ENCODE results near the gene RLN3. TPM values are rescaled to one million over a fixed set of nuclear protein-coding genes. Genes with fewer than 3 reads are reported as not detected.
"Not testable (repeated sequence)": the region's sequence is repeated elsewhere in the genome, so short reads cannot be mapped to it uniquely, and the experiment has no call there.

Gene RLN3
- total and polyA plus RNA-seq, 10 of the 15 experiments (the other 5 are each of a cell fraction or from before 2014, with no cell fraction given): not detected

DNA sequence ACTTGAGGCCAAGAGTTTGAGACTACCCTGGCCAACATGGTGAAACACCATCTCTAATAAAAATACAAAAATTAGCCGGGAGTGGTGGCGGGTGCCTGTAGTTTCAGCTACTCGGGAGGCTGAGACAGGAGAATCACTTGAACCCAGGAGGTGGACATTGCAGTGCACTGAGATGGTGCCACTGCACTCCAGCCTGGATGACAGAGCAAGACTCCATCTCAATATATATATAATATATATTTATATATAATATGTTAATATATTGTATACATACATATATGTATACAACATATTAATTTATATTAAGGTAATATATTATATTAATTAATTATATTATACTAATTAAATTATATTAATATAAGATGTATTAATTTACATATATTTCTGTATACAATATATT, 8.2 kb upstream of the RLN3 start:
- WGBS (ENCODE audit: insufficient coverage, insufficient replicate concordance, low lambda C conversion rate, missing lambda C conversion rate): 69% methylated on average over 3 of the region's 3 CpGs
- ChIA-PET POLR2A (interaction anchor here (1.1 to 2.1 kb wide), 4 partner anchors 11 to 15 kb away, joined by 7 to 27 read pairs (median 10); partner anchors contain the start of genes IL27RA and RFX1), CTCF (interaction anchor here (0.8 to 2.9 kb wide), 9 partner anchors 7 to 139 kb away, joined by 3 to 21 read pairs (median 9); partner anchors contain the start of genes IL27RA and MISP3), RAD21 (ENCODE audit: unreplicated experiment) (interaction anchor here (0.7 to 2.7 kb wide), 5 partner anchors 10 to 67 kb away, joined by 3 to 21 read pairs (median 8); partner anchors contain the start of genes DCAF15, IL27RA and RFX1), SMC1A (ENCODE audit: uncharacterized antibody, unreplicated experiment) (interaction anchor here (0.9 to 3.1 kb wide), 9 partner anchors 8 to 139 kb away, joined by 3 to 33 read pairs (median 4); partner anchors contain the start of genes IL27RA, RFX1 and RLN3)
- DNase-seq (ENCODE audit: low read depth, low spot score); H3K27ac ChIP-seq (ENCODE audit: control insufficient read depth, insufficient read depth); H2AFZ ChIP-seq (ENCODE audit: control insufficient read depth, low read depth, low read length); H3K36me3 ChIP-seq (ENCODE audit: control insufficient read depth in 2 of 2, insufficient read depth in 2 of 2, low read length in 1 of 2); H3K27me3 ChIP-seq (replicated peaks in 1 of 2; ENCODE audit: control insufficient read depth in 2 of 2, insufficient read depth in 2 of 2, low read length in 1 of 2); ATAC-seq; FAIRE-seq; H3K9ac ChIP-seq (ENCODE audit: control insufficient read depth, insufficient read depth, low read length); H3K4me2 ChIP-seq (ENCODE audit: control insufficient read depth, insufficient read depth); H3K79me2 ChIP-seq (ENCODE audit: control insufficient read depth, insufficient read depth, low read length); BruUV-seq (replicated peaks); H3K4me3 ChIP-seq; intact Hi-C loops (cut with micrococcal nuclease; ENCODE audit: unreplicated experiment); H3K9me3 ChIP-seq (replicated peaks; ENCODE audit: control insufficient read depth, insufficient read depth, low read length); H4K20me1 ChIP-seq (ENCODE audit: control insufficient read depth, insufficient read depth): not testable (repeated sequence)
- in situ Hi-C loops (cut with MboI): loop anchor here (10.0 kb wide), 1 partner anchor 855 kb away; no protein-coding TSS in a partner anchor
- peaks cover 20% of the 10 kb centered on the region for H3K4me1 ChIP-seq (ENCODE audit: control insufficient read depth, insufficient read depth, low read length)

DNA sequence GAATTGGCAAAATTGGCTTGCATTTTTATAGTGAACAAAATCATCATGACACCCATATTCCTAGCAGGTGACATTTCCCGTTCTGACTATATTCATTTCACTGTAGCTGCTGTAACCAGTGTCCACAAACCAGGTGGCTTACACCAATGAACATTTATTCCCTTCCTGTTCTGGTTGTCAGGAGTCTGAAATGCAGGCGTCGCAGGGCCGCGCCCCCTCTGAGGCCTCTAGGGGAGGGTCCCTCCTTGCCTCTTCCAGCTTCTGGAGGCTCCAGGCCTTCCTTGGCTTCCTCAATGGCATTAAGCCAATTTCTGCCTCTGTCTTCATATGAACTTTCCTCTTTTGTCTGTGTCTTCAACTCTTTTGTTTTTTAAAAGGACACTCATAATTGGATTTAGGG, 6.5 kb upstream of the RLN3 start:
- ChIA-PET SMC1A (ENCODE audit: uncharacterized antibody, unreplicated experiment) (interaction anchor here (0.8 to 2.3 kb wide), 5 partner anchors 10 to 23 kb away, joined by 3 to 8 read pairs (median 6); partner anchors contain the start of gene IL27RA), RAD21 (ENCODE audit: unreplicated experiment) (interaction anchor here (1.2 kb wide), 1 partner anchor 10 kb away, joined by 5 read pairs; the partner anchor contains the start of gene IL27RA), POLR2A (interaction anchor here (0.8 to 2.0 kb wide), 5 partner anchors 10 to 115 kb away, joined by 3 to 11 read pairs (median 5); partner anchors contain the start of genes IL27RA and RFX1), CTCF (interaction anchor here (1.1 to 2.2 kb wide), 5 partner anchors 10 to 51 kb away, joined by 3 to 14 read pairs (median 5); partner anchors contain the start of genes IL27RA, MISP3 and RFX1)
- intact Hi-C loops (cut with micrococcal nuclease; ENCODE audit: unreplicated experiment) (no loop called here), in situ Hi-C loops (cut with MboI) (no loop called here)
- Histone ChIP-seq H3K27ac (ENCODE audit: control insufficient read depth, insufficient read depth) (no peak overlapping the region), H3K4me1 (ENCODE audit: control insufficient read depth, insufficient read depth, low read length) (peaks cover 9% of the 10 kb centered on the region; the same call in 1 of the 2 replicates), H4K20me1 (ENCODE audit: control insufficient read depth, insufficient read depth) (no peaks in the 10 kb centered on the region), H3K36me3 (ENCODE audit: control insufficient read depth in 2 of 2, insufficient read depth in 2 of 2, low read length in 1 of 2) (no peaks in the 10 kb centered on the region), H3K27me3 (replicated peaks in 1 of 2; ENCODE audit: control insufficient read depth in 2 of 2, insufficient read depth in 2 of 2, low read length in 1 of 2) (no peaks in the 10 kb centered on the region), H2AFZ (ENCODE audit: control insufficient read depth, low read depth, low read length) (no peak overlapping the region), H3K9me3 (replicated peaks; ENCODE audit: control insufficient read depth, insufficient read depth, low read length) (no peaks in the 10 kb centered on the region), H3K4me3 (no peak overlapping the region), H3K4me2 (ENCODE audit: control insufficient read depth, insufficient read depth) (no peak overlapping the region), H3K9ac (ENCODE audit: control insufficient read depth, insufficient read depth, low read length) (no peak overlapping the region), H3K79me2 (ENCODE audit: control insufficient read depth, insufficient read depth, low read length) (no peaks in the 10 kb centered on the region)
- TF ChIP-seq LARP7 (IDR thresholded peaks at IDR 0.05) (no peak), GABPA (IDR thresholded peaks at IDR 0.05; ENCODE audit: low read depth) (no peak), TCF3 (IDR thresholded peaks at IDR 0.05; ENCODE audit: borderline replicate concordance, insufficient read depth, low read depth, low read length) (no peak), SREBF2 (IDR thresholded peaks at IDR 0.05; ENCODE audit: low read length) (no peak), SUPT20H (IDR thresholded peaks at IDR 0.05; ENCODE audit: borderline replicate concordance, control insufficient read depth, low read depth, low read length) (no peak), CREM (IDR thresholded peaks at IDR 0.05; ENCODE audit: low read depth) (no peak), ZNF622 (IDR thresholded peaks at IDR 0.05) (no peak), RUNX3 (IDR thresholded peaks at IDR 0.05; ENCODE audit: low read length) (no peak), ETV6 (conservative IDR thresholded peaks at IDR 0.05 in 1 of 2, IDR thresholded peaks at IDR 0.05 in 1 of 2; ENCODE audit: borderline replicate concordance in 1 of 2, low read depth in 1 of 2) (no peak), BRCA1 (IDR thresholded peaks at IDR 0.05; ENCODE audit: low read depth, low read length) (no peak), POU2F2 (IDR thresholded peaks at IDR 0.05; ENCODE audit: borderline replicate concordance, low read depth, low read length) (no peak), SREBF1 (IDR thresholded peaks at IDR 0.05; ENCODE audit: low read length) (no peak), NFYB (IDR thresholded peaks at IDR 0.05; ENCODE audit: insufficient read depth, low read depth, low read length) (no peak), TCF7 (IDR thresholded peaks at IDR 0.05; ENCODE audit: borderline replicate concordance) (no peak)
- ATAC-seq: no peak
- FAIRE-seq: no peak
- no TSS peak for BruUV-seq (replicated peaks)
- no peak for DNase-seq (ENCODE audit: low read depth, low spot score)
- 49% methylated on average over 5 of the region's 5 CpGs for WGBS (ENCODE audit: insufficient coverage, insufficient replicate concordance, low lambda C conversion rate, missing lambda C conversion rate)
